AML-193 (cell line): ENCODE results near the gene PEMT.

Source experiments
- DNase-seq, 2 experiments: peaks; one replicate each; lab custom pipeline; 2025; lab: John Stamatoyannopoulos, UW

Gene PEMT

GRCh38 chr17:17605083-17605728, 13.7 kb upstream of the PEMT start:
- no peak for DNase-seq

DNA sequence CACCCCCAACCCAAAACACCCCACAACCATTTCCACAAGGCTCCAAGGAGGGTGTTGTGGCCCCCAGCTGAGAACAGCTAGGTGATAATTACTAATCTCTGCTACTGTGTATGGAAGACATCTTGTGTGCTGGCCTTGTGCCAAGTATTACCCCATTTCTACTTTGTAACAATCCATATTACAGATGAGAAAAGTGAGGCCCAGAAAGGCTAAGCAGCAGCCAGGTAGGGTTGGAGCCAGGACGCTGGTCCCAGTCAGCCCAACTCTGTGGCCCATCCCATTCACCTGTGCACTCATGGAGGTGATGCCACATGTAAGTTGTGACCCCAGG, 12.4 kb upstream of the PEMT start:
- no peak for DNase-seq

GRCh38 chr17:17603178-17603894, 11.8 kb upstream of the PEMT start:
- no peak for DNase-seq

- no peak for DNase-seq
Observed at GRCh38 chr17:17599965-17600364, 8.5 kb upstream of the PEMT start.

GRCh38 chr17:17598003-17598402, 6.5 kb upstream of the PEMT start:
- no peak for DNase-seq

DNA sequence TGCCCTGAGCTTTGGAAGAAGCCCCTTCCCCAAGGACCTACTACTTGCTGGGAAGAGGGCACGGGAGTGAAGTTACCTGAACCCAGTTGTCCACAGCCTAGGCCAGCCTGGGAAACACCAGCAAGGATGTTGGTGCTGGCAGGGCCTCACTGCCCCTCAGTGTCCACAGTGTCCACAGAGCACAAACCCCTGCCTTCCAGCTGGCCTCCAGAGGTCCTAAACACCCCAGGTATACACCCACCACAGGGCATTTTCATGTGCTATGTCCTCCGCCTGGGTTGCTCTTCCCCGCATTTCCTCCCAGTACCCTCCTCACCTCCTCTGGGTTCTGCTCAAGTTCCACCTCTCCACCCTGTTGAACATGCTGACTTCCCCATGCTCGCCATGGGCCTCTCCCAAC, 4.2 kb upstream of the PEMT start:
- DNase-seq = no peak

DNA sequence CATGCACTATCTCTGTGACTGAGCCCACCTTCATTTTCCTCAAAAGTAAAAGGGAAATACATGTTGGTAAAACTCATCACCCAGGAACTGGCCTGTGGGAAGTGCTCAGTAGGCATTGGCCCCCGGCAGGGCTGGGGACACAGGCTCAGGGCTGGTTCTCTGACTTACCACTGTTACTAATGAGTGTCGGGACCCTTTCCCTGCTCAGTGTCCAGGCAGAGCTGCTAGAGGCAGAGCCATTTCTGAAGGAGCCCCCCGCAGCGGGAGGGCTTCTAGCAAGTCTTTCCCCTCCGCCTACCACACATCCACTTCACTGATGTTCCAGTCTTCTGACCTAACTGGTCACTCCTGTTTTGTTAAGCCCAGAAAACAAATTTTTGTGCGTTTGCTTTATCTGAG, 1.7 kb upstream of the PEMT start:
- no peak for DNase-seq

DNA sequence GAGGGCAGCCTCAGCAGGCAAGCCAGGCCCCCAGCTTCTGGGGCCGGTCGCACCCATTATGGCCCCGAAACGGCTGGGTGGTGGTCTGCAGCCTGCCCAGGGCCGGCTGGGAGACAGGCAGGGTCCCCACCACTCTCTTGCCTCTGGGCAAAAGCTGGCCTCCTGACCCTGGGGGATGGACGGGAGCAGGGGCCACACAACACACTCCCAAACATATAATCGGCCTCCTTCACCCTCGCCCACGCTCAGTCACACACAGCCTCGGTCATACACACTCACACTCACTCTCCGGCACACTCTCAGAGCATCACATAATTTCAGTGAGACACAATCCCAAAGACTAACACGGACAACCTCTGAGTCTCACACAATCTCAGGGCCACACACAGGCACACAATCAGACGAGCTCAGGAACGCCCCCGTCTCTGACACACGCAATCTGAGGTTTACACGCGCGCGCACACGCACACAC, 589 bp downstream of the PEMT start:
- no peak for DNase-seq

DNA sequence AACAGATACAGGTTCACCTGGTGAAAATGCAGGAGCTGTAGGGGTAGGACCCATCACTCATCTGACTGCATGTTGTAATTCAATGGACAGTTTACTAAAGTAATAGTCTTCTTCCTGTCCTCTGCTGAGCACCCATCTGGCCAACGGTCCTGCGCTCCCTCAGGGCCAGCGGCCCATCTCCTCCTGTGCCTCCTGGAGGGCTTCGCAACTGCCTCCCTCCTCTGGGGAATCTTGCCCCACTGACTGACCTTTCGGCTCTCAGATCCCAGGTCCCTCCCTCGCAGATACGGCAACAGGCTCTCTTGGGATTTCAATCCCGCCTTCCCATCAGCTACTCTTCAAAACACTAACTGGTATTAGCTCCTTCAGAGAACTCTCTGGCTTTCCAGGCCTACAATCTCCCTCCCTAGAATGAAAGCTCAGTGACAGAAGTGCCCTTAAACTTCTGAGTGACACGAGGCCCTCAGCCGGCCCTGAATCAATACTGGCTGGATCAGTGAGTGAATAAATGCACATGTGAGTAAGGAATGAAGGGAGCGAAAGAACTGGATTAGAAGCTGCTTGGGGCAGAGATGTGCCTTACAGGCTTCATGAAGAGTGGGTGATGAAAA, 1.3 kb downstream of the PEMT start:
- DNase-seq = no peak

- DNase-seq = no peak
Observed at GRCh38 chr17:17587614-17588337, 3.7 kb downstream of the PEMT start.

- no peak for DNase-seq
Observed at GRCh38 chr17:17582372-17582771, 9.1 kb downstream of the PEMT start.

DNA sequence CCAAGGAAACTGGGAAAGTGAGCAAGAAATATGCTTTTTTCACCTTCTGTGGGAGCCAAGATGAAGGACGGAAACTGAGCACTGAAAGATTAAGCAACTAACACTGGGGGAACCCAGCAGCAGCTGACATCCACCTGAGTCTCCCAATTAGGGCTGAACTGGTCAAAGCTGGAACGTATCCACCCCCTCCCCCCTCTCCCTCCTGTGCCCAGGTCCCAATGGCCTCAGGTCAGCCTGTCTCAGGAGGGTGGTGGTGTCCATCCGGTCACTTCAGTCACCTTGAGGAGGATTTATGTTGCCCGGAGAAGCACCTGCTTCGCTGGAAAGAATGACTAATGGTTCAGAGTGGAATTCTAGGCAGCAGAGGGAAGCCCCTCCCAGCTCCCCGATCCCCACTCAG, 10.0 kb downstream of the PEMT start:
- no peak for DNase-seq

DNA sequence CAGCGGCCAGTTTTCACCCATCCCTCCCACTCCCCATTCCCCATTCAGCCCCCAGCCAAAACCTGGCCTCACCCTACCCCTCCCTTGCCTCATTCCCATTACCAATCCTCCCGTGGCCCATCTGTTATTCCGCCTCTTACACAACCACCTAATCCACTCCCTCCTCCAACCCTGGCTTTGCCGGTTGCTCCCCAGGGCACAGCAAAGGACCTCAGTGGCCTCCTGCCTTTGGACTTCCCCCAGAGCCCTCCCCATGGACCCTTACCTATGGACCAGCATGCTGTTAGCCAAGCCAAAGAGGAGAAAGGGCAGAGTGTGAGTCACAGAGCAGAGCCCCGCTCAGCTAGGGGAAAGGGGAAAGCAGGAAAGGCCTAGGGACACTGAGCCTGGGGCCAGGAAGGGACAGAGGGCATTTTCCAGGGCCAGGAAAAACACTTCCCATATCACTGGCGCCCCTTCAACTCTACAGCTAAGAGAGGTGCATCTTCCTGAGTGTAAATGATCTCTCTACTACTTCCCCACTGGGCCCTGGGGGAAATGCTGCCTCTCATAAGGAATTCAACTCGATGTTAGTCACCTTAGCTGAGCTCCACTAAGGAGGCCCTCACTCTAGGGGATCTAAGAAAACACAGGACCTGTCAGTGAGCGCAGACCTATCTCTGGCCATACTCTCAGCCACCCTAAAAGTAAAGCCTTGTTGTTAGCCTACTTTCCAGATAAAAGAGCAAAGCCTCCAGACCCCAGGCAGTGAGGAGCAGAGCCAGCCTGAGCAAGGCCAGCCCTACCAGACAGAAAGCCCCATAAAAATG, 10.6 kb downstream of the PEMT start:
- DNase-seq = no peak

DNA sequence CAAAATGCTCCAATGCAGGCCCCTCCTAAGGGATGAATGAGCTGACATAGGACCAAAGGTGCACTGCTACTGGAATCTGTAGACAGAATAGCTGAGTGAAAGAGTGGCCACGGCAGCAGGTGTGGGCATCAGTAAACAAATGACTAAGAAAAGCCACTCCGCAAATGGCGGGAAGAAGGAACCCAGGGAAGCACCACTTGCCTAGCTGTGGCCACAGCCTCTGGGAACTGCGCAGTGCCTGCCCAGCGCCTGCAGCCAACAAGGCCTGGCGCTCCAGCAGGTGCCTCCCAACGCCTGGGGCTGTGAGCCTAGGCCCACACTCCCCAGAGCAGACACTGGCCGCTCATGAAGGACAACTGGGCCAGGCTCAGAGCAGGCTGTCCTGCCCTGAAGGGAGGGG, 11.8 kb downstream of the PEMT start:
- DNase-seq = no peak

GRCh38 chr17:17577373-17577772, 14.1 kb downstream of the PEMT start:
- DNase-seq = no peak

DNA sequence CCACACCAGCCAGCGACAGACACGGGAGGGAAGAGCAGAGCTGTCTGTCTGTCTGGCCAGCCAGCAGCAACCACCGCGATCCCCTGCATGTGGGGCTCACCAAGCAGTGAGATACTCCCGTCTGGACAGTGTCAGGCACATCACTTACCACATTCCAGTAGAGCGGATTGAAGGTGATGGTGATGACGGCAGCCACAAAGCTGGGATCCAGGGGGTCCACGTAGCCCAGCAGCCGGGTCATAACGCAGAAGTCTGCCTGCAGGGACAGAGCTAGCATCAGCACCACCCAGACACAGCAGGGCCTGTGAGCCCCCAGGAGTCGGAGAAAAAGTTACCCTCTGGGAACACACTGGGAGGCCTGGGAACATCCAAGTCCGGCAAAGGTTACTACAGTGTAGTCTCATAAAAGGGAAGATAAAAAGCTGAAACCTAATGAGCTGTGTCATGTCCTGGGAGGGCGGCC, 14.7 kb downstream of the PEMT start:
- DNase-seq = no peak

- DNase-seq = no peak
Observed at GRCh38 chr17:17575360-17576251, 15.9 kb downstream of the PEMT start.

GRCh38 chr17:17573912-17574311, 17.6 kb downstream of the PEMT start:
- DNase-seq = no peak

DNA sequence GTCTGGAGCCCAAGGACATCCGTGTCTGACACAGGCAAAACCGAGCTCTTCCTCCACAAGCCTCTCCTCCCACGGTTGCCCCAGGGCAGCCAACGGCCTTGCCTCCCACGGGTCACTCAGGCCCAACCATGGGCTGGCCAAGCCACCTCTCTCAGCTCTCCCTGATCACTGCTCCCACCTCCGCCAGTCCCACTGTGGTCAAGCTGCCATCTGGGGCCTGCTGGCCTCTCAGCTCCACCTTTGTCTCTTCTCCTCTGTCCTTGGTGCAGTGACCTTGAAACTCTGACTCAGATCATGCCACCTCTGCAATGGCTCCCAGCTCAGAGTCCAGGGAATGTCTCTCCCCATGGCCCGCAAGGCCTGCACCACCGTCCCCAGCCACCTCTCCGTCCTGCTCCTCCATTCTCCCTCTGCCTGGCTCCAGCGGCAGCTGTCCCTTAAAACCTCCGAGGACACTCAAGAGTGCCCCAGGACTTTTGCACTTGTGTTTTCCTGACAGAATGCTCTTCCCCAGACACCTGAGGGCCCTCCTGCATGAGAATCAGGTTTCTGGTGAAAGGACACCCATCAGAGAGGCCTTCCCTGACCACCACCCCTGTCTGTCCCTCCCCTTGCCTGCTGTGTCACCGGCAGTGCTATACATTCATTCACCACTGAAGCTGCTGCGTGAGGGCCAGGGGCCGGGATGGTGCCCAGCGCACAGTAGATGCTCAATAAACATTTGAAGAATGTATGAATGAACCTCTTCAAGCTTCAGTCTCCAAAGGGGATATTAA, 19.3 kb downstream of the PEMT start:
- DNase-seq = no peak
